ENCODE measurements around the gene LAIR2. TPM values are rescaled to one million over a fixed set of nuclear protein-coding genes. Genes with fewer than 3 reads are reported as not detected.
"Not testable (repeated sequence)": the region's sequence is repeated elsewhere in the genome, so short reads cannot be mapped to it uniquely, and the experiment has no call there.

LAIR2 gene
- total RNA-seq, 1 donor, result 2.8 TPM

GRCh38 chr19:54498451-54498772 lies 4.2 kb upstream of the LAIR2 start:
- H3K9me3 ChIP-seq (ENCODE audit: low read depth, low read length); H3K4me3 ChIP-seq (ENCODE audit: low read length); H3K4me1 ChIP-seq (ENCODE audit: insufficient read depth, low read length): not testable (repeated sequence)
- H3K27me3 ChIP-seq (ENCODE audit: insufficient read depth, low read length), result peaks cover 26% of the 10 kb centered on the region

GRCh38 chr19:54505542-54505941 lies 2.9 kb downstream of the LAIR2 start:
- not testable (repeated sequence) for H3K4me3 ChIP-seq (ENCODE audit: low read length); H3K9me3 ChIP-seq (ENCODE audit: low read depth, low read length)
- peaks cover 16% of the 10 kb centered on the region for H3K4me1 ChIP-seq (ENCODE audit: insufficient read depth, low read length)
- H3K27me3 ChIP-seq (ENCODE audit: insufficient read depth, low read length), result peaks cover 12% of the 10 kb centered on the region

GRCh38 chr19:54506079-54506478 lies 3.4 kb downstream of the LAIR2 start:
- Histone ChIP-seq H3K4me1 (ENCODE audit: insufficient read depth, low read length) (peaks cover 16% of the 10 kb centered on the region), H3K9me3 (ENCODE audit: low read depth, low read length) (no peaks in the 10 kb centered on the region), H3K27me3 (ENCODE audit: insufficient read depth, low read length) (peaks cover 9% of the 10 kb centered on the region), H3K4me3 (ENCODE audit: low read length) (no peak overlapping the region)

GRCh38 chr19:54507038-54507717 lies 4.5 kb downstream of the LAIR2 start:
- H3K27me3 ChIP-seq (ENCODE audit: insufficient read depth, low read length); H3K4me3 ChIP-seq (ENCODE audit: low read length); H3K9me3 ChIP-seq (ENCODE audit: low read depth, low read length): not testable (repeated sequence)
- peaks cover 16% of the 10 kb centered on the region for H3K4me1 ChIP-seq (ENCODE audit: insufficient read depth, low read length)

- Histone ChIP-seq H3K4me3 (ENCODE audit: low read length) (no peak overlapping the region), H3K27me3 (ENCODE audit: insufficient read depth, low read length) (peaks cover 6% of the 10 kb centered on the region), H3K9me3 (ENCODE audit: low read depth, low read length) (no peaks in the 10 kb centered on the region), H3K4me1 (ENCODE audit: insufficient read depth, low read length) (peaks cover 16% of the 10 kb centered on the region)
Observed at GRCh38 chr19:54507824-54508223, 5.2 kb downstream of the LAIR2 start.

- not testable (repeated sequence) for H3K27me3 ChIP-seq (ENCODE audit: insufficient read depth, low read length); H3K4me3 ChIP-seq (ENCODE audit: low read length); H3K9me3 ChIP-seq (ENCODE audit: low read depth, low read length)
- H3K4me1 ChIP-seq (ENCODE audit: insufficient read depth, low read length), result peaks cover 16% of the 10 kb centered on the region
Observed at GRCh38 chr19:54508487-54508886, 5.9 kb downstream of the LAIR2 start.

- H3K27me3 ChIP-seq (ENCODE audit: insufficient read depth, low read length); H3K4me3 ChIP-seq (ENCODE audit: low read length); H3K9me3 ChIP-seq (ENCODE audit: low read depth, low read length): not testable (repeated sequence)
- peaks cover 16% of the 10 kb centered on the region for H3K4me1 ChIP-seq (ENCODE audit: insufficient read depth, low read length)
Observed at GRCh38 chr19:54509200-54509940, 6.7 kb downstream of the LAIR2 start.

GRCh38 chr19:54515156-54515555 lies 12.5 kb downstream of the LAIR2 start:
- Histone ChIP-seq H3K4me1 (ENCODE audit: insufficient read depth, low read length) (no peaks in the 10 kb centered on the region), H3K4me3 (ENCODE audit: low read length) (no peak overlapping the region), H3K27me3 (ENCODE audit: insufficient read depth, low read length) (peaks cover 12% of the 10 kb centered on the region), H3K9me3 (ENCODE audit: low read depth, low read length) (no peaks in the 10 kb centered on the region)

GRCh38 chr19:54517483-54517882 lies 14.9 kb downstream of the LAIR2 start:
- H3K27me3 ChIP-seq (ENCODE audit: insufficient read depth, low read length), result peaks cover 17% of the 10 kb centered on the region
- peaks cover 15% of the 10 kb centered on the region for H3K4me1 ChIP-seq (ENCODE audit: insufficient read depth, low read length)
- H3K4me3 ChIP-seq (ENCODE audit: low read length), result no peak overlapping the region
- H3K9me3 ChIP-seq (ENCODE audit: low read depth, low read length), result no peaks in the 10 kb centered on the region

- Histone ChIP-seq H3K27me3 (ENCODE audit: insufficient read depth, low read length) (peaks cover 17% of the 10 kb centered on the region), H3K9me3 (ENCODE audit: low read depth, low read length) (no peaks in the 10 kb centered on the region), H3K4me1 (ENCODE audit: insufficient read depth, low read length) (peaks cover 24% of the 10 kb centered on the region), H3K4me3 (ENCODE audit: low read length) (no peak overlapping the region)
Observed at GRCh38 chr19:54518844-54519243, 16.2 kb downstream of the LAIR2 start.

- Histone ChIP-seq H3K9me3 (ENCODE audit: low read depth, low read length) (no peaks in the 10 kb centered on the region), H3K27me3 (ENCODE audit: insufficient read depth, low read length) (peaks cover 9% of the 10 kb centered on the region), H3K4me1 (ENCODE audit: insufficient read depth, low read length) (peaks cover 24% of the 10 kb centered on the region), H3K4me3 (ENCODE audit: low read length) (no peak overlapping the region)
Observed at GRCh38 chr19:54521022-54521859, 18.6 kb downstream of the LAIR2 start.

GRCh38 chr19:54521860-54522513 lies 19.4 kb downstream of the LAIR2 start:
- Histone ChIP-seq H3K4me1 (ENCODE audit: insufficient read depth, low read length) (peaks cover 24% of the 10 kb centered on the region), H3K27me3 (ENCODE audit: insufficient read depth, low read length) (peaks cover 9% of the 10 kb centered on the region), H3K4me3 (ENCODE audit: low read length) (no peak overlapping the region), H3K9me3 (ENCODE audit: low read depth, low read length) (no peaks in the 10 kb centered on the region)

GRCh38 chr19:54523403-54523802 lies 20.8 kb downstream of the LAIR2 start:
- no peak overlapping the region for H3K4me3 ChIP-seq (ENCODE audit: low read length)
- peaks cover 5% of the 10 kb centered on the region for H3K27me3 ChIP-seq (ENCODE audit: insufficient read depth, low read length)
- H3K4me1 ChIP-seq (ENCODE audit: insufficient read depth, low read length), result peaks cover 24% of the 10 kb centered on the region
- H3K9me3 ChIP-seq (ENCODE audit: low read depth, low read length), result no peaks in the 10 kb centered on the region

GRCh38 chr19:54525636-54526035 lies 23.0 kb downstream of the LAIR2 start:
- no peak overlapping the region for H3K4me3 ChIP-seq (ENCODE audit: low read length)
- H3K9me3 ChIP-seq (ENCODE audit: low read depth, low read length), result no peaks in the 10 kb centered on the region
- peaks cover 4% of the 10 kb centered on the region for H3K27me3 ChIP-seq (ENCODE audit: insufficient read depth, low read length)
- peaks cover 22% of the 10 kb centered on the region for H3K4me1 ChIP-seq (ENCODE audit: insufficient read depth, low read length)

- Histone ChIP-seq H3K4me1 (ENCODE audit: insufficient read depth, low read length) (peaks cover 13% of the 10 kb centered on the region), H3K27me3 (ENCODE audit: insufficient read depth, low read length) (no peaks in the 10 kb centered on the region), H3K9me3 (ENCODE audit: low read depth, low read length) (no peaks in the 10 kb centered on the region), H3K4me3 (ENCODE audit: low read length) (no peak overlapping the region)
Observed at GRCh38 chr19:54526972-54527371, 24.3 kb downstream of the LAIR2 start.

Data from mononuclear cell (primary cell).